Subcutaneous adipose tissue (tissue), 4 donors: ENCODE results near the gene SULT1A2. TPM values are rescaled to one million over a fixed set of nuclear protein-coding genes. Genes with fewer than 3 reads are reported as not detected.

Experiments used
- total RNA-seq, 4 donors: library from RNA; depleted of rRNA; stranded (reverse); fragments of >200 nt; gene quantifications; one replicate each; pipeline ENCODE4 v1.1.0, GENCODE V29; 2016
- TF ChIP-seq, protein P1 (sequence below): fragments of 450-650 bp; IDR thresholded peaks from one replicate; pipeline ENCODE4 v1.5.1; 2016; ENCODE audit warnings: low read depth, mild to moderate bottlenecking, control low read depth, antibody characterized with exemption, moderate library complexity

Gene SULT1A2
- total RNA-seq, 4 donors from 2014 or later: 0.88 to 1.4 (median 1.1) TPM; not detected in 1

DNA sequence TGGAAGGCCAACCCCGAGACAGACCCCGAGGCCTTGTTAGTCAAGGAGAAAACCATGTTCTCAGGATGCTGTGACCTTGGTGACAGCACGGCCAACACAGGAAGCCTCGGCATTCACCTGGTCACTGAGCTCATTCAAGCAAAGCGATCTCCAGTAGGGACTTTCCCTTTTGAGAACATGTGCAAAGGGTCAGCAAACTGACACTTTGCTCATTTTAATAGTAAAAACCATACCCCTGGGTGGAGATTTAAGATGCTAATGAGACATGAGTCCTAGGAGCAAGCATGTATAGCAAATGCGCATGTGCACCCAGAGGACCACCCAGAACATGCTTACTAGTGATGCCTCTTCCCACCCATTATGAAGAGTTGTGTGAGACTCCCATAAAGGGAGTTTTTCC, 5.7 kb upstream of the SULT1A2 start:
- TF ChIP-seq, protein P1, sequence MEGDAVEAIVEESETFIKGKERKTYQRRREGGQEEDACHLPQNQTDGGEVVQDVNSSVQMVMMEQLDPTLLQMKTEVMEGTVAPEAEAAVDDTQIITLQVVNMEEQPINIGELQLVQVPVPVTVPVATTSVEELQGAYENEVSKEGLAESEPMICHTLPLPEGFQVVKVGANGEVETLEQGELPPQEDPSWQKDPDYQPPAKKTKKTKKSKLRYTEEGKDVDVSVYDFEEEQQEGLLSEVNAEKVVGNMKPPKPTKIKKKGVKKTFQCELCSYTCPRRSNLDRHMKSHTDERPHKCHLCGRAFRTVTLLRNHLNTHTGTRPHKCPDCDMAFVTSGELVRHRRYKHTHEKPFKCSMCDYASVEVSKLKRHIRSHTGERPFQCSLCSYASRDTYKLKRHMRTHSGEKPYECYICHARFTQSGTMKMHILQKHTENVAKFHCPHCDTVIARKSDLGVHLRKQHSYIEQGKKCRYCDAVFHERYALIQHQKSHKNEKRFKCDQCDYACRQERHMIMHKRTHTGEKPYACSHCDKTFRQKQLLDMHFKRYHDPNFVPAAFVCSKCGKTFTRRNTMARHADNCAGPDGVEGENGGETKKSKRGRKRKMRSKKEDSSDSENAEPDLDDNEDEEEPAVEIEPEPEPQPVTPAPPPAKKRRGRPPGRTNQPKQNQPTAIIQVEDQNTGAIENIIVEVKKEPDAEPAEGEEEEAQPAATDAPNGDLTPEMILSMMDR: no peak

DNA sequence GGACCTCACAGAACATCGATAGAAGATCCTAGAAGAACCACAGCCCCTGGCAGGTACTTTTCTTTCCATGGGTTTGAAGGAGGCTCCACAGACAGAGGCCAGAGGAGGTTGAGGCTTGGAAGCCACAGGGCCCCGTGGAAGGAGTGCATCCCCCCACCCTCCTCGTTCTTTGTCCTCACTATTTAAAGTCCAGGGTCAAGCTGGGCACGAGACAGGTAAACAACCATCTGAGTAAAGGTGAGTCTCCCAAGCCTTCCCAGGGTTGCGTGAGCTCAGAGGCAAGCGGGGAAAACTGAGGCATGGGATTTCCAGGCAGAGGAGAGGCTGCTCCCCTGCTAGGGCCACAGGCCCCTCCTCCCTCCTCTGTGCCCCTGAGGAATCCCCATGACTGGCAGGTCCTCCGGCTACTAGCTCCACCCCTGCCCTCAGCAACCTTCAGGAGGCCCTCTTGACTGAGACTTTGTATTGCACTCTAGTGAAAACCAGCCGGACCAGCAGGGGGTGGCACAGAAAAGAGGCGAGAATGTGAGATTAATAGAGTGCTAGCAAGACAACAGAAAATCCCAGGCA, 927 bp upstream of the SULT1A2 start:
- TF ChIP-seq, protein P1: no peak

DNA sequence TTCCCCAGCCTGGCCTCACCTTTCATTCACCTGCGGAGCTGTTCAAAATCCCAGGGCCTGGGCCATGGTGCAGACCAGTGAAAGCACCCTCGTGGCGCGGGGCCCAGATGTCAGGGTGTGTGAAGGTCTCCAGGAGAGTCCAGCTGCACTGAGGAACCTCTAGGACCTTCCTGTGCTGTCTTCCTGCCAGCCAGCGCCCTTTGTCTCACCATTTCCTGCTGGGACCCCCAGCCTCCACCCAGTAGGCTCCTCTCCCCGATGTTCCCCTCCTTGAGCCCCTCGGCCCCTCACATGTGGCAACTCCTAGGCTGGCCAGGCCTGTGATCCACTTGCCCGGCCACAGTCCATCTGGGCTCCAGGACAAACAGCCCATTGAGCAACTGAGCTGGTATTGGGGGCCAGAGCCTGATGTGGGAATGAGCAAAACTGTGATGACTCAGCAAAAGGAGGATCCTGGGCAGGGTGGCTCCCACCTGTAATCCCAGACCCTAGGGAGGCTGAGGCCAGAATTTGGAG, 677 bp downstream of the SULT1A2 start:
- TF ChIP-seq, protein P1: no peak

DNA sequence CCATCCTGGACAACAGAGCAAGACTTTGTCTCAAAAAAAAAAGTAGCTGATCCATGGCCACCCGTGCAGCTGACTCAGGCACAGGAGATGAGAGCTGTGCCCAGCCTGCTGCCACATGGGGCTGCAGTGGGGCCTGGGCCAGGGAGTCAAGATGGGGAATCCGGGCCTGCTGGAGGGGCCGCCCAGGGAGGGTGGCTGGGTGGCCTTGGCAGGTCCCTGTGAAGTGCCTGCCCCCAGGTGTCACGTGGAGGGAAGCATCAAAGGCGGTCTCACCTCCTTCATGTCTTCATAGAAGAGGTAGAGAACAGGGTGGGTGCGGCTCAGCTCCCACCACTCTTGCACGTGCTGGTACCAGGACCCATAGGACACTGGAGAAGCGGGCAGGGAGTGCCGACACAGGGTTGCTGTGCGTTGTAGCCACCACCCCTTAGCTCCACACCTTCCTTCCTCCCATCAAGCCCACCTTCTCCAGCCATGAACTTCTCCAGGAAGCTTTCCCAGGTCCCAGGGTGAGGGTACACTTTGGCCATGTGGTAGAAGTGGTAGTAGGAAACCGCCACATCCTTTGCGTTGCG, 3.8 kb downstream of the SULT1A2 start:
- TF ChIP-seq, protein P1: no peak

DNA sequence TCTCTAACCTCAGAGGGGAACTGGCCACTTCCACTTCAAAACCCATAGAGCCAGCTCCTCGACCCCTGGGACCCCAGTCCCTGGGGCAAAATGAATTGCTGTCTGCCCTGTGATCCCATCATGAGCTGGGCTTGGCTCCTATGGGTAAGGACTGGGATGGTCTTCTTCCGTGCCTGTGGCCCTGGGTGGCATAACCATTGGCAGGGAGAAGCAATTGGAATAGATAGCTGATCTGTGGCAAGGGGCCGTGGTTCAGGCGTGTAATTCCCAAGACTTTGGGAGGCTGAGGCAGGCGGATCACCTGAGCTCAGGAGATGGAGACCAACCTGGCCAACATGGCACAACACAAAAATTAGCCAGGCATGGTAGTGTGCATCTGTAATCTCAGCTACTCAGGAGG, 4.3 kb downstream of the SULT1A2 start:
- TF ChIP-seq, protein P1: no peak

DNA sequence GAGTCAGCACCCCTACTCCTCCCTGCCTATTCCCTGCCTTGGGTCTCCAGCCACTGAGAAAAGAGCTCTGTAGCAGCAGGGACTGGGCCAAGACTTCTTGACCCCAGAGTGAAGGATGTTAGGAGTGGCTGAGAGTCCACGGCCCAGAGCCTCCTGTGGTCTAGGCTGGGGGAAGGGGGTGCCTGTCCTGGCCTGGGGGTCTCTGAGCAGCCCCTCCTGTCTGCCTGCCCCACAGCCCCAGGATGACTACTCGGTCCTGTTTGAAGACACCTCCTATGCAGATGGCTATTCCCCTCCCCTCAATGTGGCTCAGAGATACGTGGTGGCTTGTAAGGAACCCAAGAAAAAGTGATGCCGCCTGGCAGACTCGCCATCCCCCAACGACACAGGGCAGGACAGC, 5.5 kb downstream of the SULT1A2 start:
- TF ChIP-seq, protein P1: no peak

DNA sequence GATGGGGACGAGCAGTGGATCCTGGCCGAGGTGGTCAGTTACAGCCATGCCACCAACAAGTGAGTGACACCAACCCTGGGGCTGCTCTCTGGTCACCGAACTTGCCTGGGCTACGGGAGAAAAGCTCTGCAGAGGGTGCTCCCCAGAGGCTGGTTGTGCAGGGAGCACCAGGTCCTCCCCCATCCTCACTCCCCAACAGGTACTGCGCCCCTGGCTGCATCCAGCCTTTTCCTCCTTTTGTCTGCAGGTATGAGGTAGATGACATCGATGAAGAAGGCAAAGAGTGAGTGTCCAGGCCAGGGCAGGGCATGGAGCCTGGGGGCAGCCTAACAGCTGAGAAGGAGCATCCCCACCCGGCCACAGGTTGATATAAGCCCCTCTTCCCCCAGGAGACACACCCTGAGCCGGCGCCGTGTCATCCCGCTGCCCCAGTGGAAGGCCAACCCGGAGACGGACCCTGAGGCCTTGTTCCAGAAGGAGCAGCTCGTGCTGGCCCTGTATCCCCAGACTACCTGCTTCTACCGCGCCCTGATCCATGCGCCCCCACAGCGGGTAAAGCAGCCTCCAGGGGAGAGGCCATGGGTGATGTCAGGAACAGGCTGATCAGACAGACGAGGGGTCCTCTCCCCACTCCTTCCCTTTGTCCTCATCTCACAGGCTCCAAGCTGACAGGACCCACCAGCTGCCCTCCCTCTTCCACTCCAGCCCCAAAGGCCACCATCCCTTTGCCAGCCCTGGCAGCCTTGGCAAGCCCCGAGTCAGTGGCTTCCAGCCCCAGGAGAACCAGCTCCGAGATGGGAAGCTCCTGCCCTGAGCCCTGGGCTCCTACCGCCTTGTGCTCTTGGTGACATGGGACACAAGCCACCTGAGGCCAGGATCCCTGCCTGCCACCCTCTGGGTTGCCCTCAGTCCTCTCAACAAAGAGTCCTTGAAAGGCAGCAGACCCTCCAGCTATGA, 6.2 kb downstream of the SULT1A2 start:
- TF ChIP-seq, protein P1: no peak
